A549 (cell line): ENCODE measurements around the gene TMEM179.

Experiments
- SMC3 ChIP-seq: fragments of >200 bp; sonication (Bioruptor Twin); formaldehyde crosslinking; IDR thresholded peaks from 3 replicates; pipeline ENCODE4 v1.6.1; 2018; ENCODE audit warnings: inconsistent platforms
- TF ChIP-seq, protein P1 (sequence below): fragments of >200 bp; sonication (Bioruptor Twin); formaldehyde crosslinking; IDR thresholded peaks from 3 replicates; pipeline ENCODE4 v1.5.1; 2016

- TF ChIP-seq, protein P1, sequence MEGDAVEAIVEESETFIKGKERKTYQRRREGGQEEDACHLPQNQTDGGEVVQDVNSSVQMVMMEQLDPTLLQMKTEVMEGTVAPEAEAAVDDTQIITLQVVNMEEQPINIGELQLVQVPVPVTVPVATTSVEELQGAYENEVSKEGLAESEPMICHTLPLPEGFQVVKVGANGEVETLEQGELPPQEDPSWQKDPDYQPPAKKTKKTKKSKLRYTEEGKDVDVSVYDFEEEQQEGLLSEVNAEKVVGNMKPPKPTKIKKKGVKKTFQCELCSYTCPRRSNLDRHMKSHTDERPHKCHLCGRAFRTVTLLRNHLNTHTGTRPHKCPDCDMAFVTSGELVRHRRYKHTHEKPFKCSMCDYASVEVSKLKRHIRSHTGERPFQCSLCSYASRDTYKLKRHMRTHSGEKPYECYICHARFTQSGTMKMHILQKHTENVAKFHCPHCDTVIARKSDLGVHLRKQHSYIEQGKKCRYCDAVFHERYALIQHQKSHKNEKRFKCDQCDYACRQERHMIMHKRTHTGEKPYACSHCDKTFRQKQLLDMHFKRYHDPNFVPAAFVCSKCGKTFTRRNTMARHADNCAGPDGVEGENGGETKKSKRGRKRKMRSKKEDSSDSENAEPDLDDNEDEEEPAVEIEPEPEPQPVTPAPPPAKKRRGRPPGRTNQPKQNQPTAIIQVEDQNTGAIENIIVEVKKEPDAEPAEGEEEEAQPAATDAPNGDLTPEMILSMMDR = no peak
- TF ChIP-seq SMC3 = no peak
Observed at GRCh38 chr14:104558231-104559027, 46.1 kb downstream of the TMEM179 start.
